Small intestine (tissue), 7 donors: ENCODE data around the gene ADGRL3. TPM values are rescaled to one million over a fixed set of nuclear protein-coding genes. Genes with fewer than 3 reads are reported as not detected.
A peak's percentile ranks its signal among the peaks of the same experiment; 100 is the strongest.

ENCODE experiments used
- DNase-seq, 2 donors: peaks; one replicate each; pipeline versions ENCODE4 v3.0.0 to v3.0.0-alpha.2; 2013
- FAIRE-seq: peaks from 2 replicates; lab custom pipeline; 2012; peaks lifted over from hg19 to GRCh38; lab: Jason Lieb, UNC
- H3K27ac ChIP-seq, 3 donors: one replicate each; pipeline ENCODE4 v1.5.1; 2013; ENCODE audit warnings: low read length in 2 of 3, mild to moderate bottlenecking in 2 of 3, control low read depth in 1 of 3, inconsistent platforms in 1 of 3, low read depth in 1 of 3, moderate library complexity in 1 of 3
- H3K27me3 ChIP-seq, 3 donors: one replicate each; pipeline ENCODE4 v1.6.1; 2013; ENCODE audit warnings: low read length in 3 of 3, inconsistent platforms in 1 of 3; ENCODE audit not compliant: control insufficient read depth in 3 of 3, insufficient read depth in 3 of 3
- H3K36me3 ChIP-seq, 3 donors: one replicate each; pipeline ENCODE4 v1.6.1; 2013; ENCODE audit warnings: low read length in 3 of 3, inconsistent platforms in 1 of 3, low read depth in 1 of 3, mild to moderate bottlenecking in 1 of 3, moderate library complexity in 1 of 3; ENCODE audit not compliant: control insufficient read depth in 3 of 3, insufficient read depth in 2 of 3
- H3K4me1 ChIP-seq, 3 donors: one replicate each; pipeline ENCODE4 v1.6.1; 2013; ENCODE audit warnings: low read length in 2 of 3, inconsistent platforms in 1 of 3, low read depth in 1 of 3, mild to moderate bottlenecking in 1 of 3, moderate library complexity in 1 of 3; ENCODE audit not compliant: control insufficient read depth in 3 of 3, insufficient read depth in 2 of 3
- H3K4me3 ChIP-seq, 3 donors: one replicate each; pipeline ENCODE4 v1.5.1; 2013; ENCODE audit warnings: low read length in 3 of 3, control low read depth in 1 of 3, inconsistent platforms in 1 of 3, low read depth in 1 of 3, mild to moderate bottlenecking in 1 of 3, moderate library complexity in 1 of 3
- H3K9me3 ChIP-seq, 2 donors: one replicate each; pipeline ENCODE4 v1.6.1; 2013; ENCODE audit warnings: low read depth in 1 of 2, low read length in 1 of 2; ENCODE audit not compliant: control insufficient read depth in 2 of 2, insufficient read depth in 1 of 2
- WGBS, 3 donors: extraction: QIAGEN DNeasy Blood & Tissue Kit; methylation state at CpG; one replicate each; pipeline ENCODE4 v1.1.7; 2013; 5-methylcytosine and 5-hydroxymethylcytosine counted together
- polyA plus RNA-seq, 4 donors: library from polyadenylated mRNA; stranded (reverse) in 3 of 4; unstranded in 1 of 4; fragments of 200-250 nt in 3 of 4; fragments of 120-200 nt in 1 of 4; gene quantifications; one replicate each; pipeline versions ENCODE4 v1.2.1 to v1.2.3, GENCODE V29; 2013
- donor health status: healthy with polysubstance abuse.
- donor health status: control.
- donor health status: control.
- donor health status: Bipolar disorder and iron deficiency.
- donor health status: healthy.

ADGRL3 gene
- polyA plus RNA-seq, 4 donors = under 0.01 to 7.9 (median 1.3) TPM

- Histone ChIP-seq H3K27ac (no peak overlapping the region), H3K36me3 (no peaks in the 10 kb centered on the region), H3K9me3 (no peaks in the 10 kb centered on the region), H3K27me3 (no peaks in the 10 kb centered on the region), H3K4me3 (no peak overlapping the region), H3K4me1 (no peaks in the 10 kb centered on the region)
- WGBS, 3 donors = 70 to 79% (median 78%) methylated on average over 1 of the region's 1 CpG
- FAIRE-seq (no peak), DNase-seq (no peak)
Measured at GRCh38 chr4:61583696-61584095, 383.6 kb downstream of the ADGRL3 start.

GRCh38 chr4:61588621-61589402 lies 388.7 kb downstream of the ADGRL3 start:
- Histone ChIP-seq H3K4me1 (no peaks in the 10 kb centered on the region), H3K27ac (no peak overlapping the region), H3K9me3 (no peaks in the 10 kb centered on the region), H3K27me3 (no peaks in the 10 kb centered on the region), H3K4me3 (no peak overlapping the region), H3K36me3 (no peaks in the 10 kb centered on the region)
- WGBS, 3 donors = 82 to 86% (median 82%) methylated on average over 5 of the region's 5 CpGs
- no peak for DNase-seq
- FAIRE-seq = no peak

DNA sequence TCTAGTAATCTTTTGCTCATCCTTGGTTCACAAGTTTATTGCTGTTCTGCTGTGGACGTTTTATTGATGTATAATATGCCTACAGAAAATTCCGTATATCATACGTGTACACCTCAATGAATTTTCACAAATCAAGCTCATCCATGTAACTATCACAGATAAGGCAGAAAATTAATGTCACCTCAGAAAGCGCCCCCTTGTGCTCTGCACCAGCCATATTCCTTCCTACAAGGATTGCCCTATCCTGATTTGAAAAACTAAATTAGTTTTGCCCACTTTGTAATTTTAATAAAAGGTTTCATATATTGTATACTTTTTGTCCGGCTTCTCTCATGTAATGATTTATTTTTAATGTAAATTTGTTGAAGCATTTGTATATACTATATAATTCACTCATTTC lies 390.8 kb downstream of the ADGRL3 start:
- Histone ChIP-seq H3K9me3 (no peaks in the 10 kb centered on the region), H3K4me1 (no peaks in the 10 kb centered on the region), H3K27ac (no peak overlapping the region), H3K4me3 (no peak overlapping the region), H3K27me3 (no peaks in the 10 kb centered on the region), H3K36me3 (no peaks in the 10 kb centered on the region)
- DNase-seq (peak; percentile 4 to 6), FAIRE-seq (no peak)
- WGBS, 3 donors = 77 to 84% (median 77%) methylated on average over 5 of the region's 5 CpGs

- FAIRE-seq (peak; percentile 68), DNase-seq (no peak)
- Histone ChIP-seq H3K27ac (no peak overlapping the region), H3K36me3 (no peaks in the 10 kb centered on the region), H3K4me3 (no peak overlapping the region), H3K9me3 (no peaks in the 10 kb centered on the region), H3K27me3 (no peaks in the 10 kb centered on the region), H3K4me1 (no peaks in the 10 kb centered on the region)
- WGBS, 3 donors = 64 to 83% (median 71%) methylated on average over 5 of the region's 5 CpGs
Measured at GRCh38 chr4:61596606-61597340, 396.6 kb downstream of the ADGRL3 start.

- Histone ChIP-seq H3K36me3 (no peaks in the 10 kb centered on the region), H3K4me3 (no peak overlapping the region), H3K27ac (no peak overlapping the region), H3K9me3 (no peaks in the 10 kb centered on the region), H3K4me1 (no peaks in the 10 kb centered on the region), H3K27me3 (no peaks in the 10 kb centered on the region)
- FAIRE-seq (no peak), DNase-seq (no peak)
- WGBS, 3 donors = 75 to 93% (median 93%) methylated on average over 3 of the region's 3 CpGs
Measured at GRCh38 chr4:61603086-61603485, 403.0 kb downstream of the ADGRL3 start.

GRCh38 chr4:61604054-61604453 lies 403.9 kb downstream of the ADGRL3 start:
- no peak overlapping the region for H3K4me3 ChIP-seq

GRCh38 chr4:61605984-61606383 lies 405.9 kb downstream of the ADGRL3 start:
- no peaks in the 10 kb centered on the region for H3K9me3 ChIP-seq
- no peak for DNase-seq
- H3K36me3 ChIP-seq = no peaks in the 10 kb centered on the region
- H3K4me3 ChIP-seq = no peak overlapping the region
- FAIRE-seq = no peak
- no peaks in the 10 kb centered on the region for H3K4me1 ChIP-seq
- H3K27me3 ChIP-seq = no peaks in the 10 kb centered on the region
- no peak overlapping the region for H3K27ac ChIP-seq

More at GRCh38 chr4:61604054-61604453, 403.9 kb downstream of the ADGRL3 start:
- Histone ChIP-seq H3K27ac (no peak overlapping the region), H3K36me3 (no peaks in the 10 kb centered on the region), H3K4me1 (no peaks in the 10 kb centered on the region), H3K9me3 (no peaks in the 10 kb centered on the region), H3K27me3 (no peaks in the 10 kb centered on the region)
- 57 to 81% (median 67%) methylated on average over 2 of the region's 2 CpGs for WGBS, 3 donors
- no peak for FAIRE-seq
- no peak for DNase-seq

DNA sequence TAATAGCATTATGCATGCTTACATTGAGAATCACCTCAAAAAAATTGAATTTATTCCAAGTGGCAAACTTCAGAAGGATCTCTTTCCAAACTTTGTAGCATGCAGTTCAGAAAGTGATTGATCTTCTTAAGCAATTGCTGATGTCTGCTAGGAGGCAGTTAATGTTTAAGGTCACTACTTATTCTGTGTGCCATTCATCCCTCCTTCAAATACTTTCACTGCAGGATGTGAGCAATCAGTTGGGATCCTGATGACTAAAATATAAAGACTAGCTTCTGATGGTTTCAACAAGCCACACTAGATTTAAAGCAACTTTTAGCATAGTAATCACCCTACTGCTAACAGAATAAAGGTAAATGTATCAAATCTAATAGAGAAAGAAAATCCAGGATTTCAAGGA lies 414.1 kb downstream of the ADGRL3 start:
- Histone ChIP-seq H3K9me3 (no peaks in the 10 kb centered on the region), H3K27me3 (no peaks in the 10 kb centered on the region), H3K36me3 (no peaks in the 10 kb centered on the region), H3K27ac (no peak overlapping the region), H3K4me1 (no peaks in the 10 kb centered on the region), H3K4me3 (no peak overlapping the region)
- no peak for DNase-seq
- FAIRE-seq = no peak
